Muscle layer of colon (tissue), 2 donors: ENCODE measurements around the gene TRIM29.

Experiments
- H3K27ac ChIP-seq: one replicate; pipeline ENCODE4 v1.7.0; 2013; ENCODE audit warnings: low read depth, mild to moderate bottlenecking, low read length, moderate library complexity
- H3K27me3 ChIP-seq, 2 donors: one replicate each; pipeline ENCODE4 v1.7.0; 2013; ENCODE audit warnings: low read length in 2 of 2, mild to moderate bottlenecking in 2 of 2; ENCODE audit not compliant: insufficient read depth in 2 of 2, control insufficient read depth in 1 of 2
- H3K36me3 ChIP-seq: one replicate; pipeline ENCODE4 v1.7.0; 2013; ENCODE audit warnings: mild to moderate bottlenecking, low read length; ENCODE audit not compliant: insufficient read depth
- H3K4me1 ChIP-seq: one replicate; pipeline ENCODE4 v1.7.0; 2013; ENCODE audit warnings: mild to moderate bottlenecking, low read length; ENCODE audit not compliant: insufficient read depth
- H3K4me3 ChIP-seq, 2 donors: one replicate each; pipeline ENCODE4 v1.7.0; 2013; ENCODE audit warnings: low read length in 2 of 2, low read depth in 1 of 2, mild to moderate bottlenecking in 1 of 2, moderate library complexity in 1 of 2
- H3K9ac ChIP-seq: one replicate; pipeline ENCODE4 v1.7.0; 2013; ENCODE audit warnings: low read length
- H3K9me3 ChIP-seq: one replicate; pipeline ENCODE4 v1.7.0; 2013; ENCODE audit warnings: mild to moderate bottlenecking, low read length
- donor health status: abdominal sarcoma.
- donor health status: Adenocarcinoma of cecum.

Gene TRIM29

GRCh38 chr11:120125509-120125908, 12.4 kb downstream of the TRIM29 start:
- H3K4me3 ChIP-seq: no peak overlapping the region
- H3K9me3 ChIP-seq: no peaks in the 10 kb centered on the region
- H3K27ac ChIP-seq: no peak overlapping the region
- H3K9ac ChIP-seq: no peak overlapping the region
- H3K36me3 ChIP-seq: no peaks in the 10 kb centered on the region
- H3K27me3 ChIP-seq: no peaks in the 10 kb centered on the region
- H3K4me1 ChIP-seq: peaks cover 27% of the 10 kb centered on the region

GRCh38 chr11:120125024-120125423, 12.9 kb downstream of the TRIM29 start:
- no peaks in the 10 kb centered on the region for H3K9me3 ChIP-seq
- no peak overlapping the region for H3K27ac ChIP-seq
- peaks cover 24% of the 10 kb centered on the region for H3K4me1 ChIP-seq
- no peak overlapping the region for H3K9ac ChIP-seq
- no peaks in the 10 kb centered on the region for H3K36me3 ChIP-seq
- no peaks in the 10 kb centered on the region for H3K27me3 ChIP-seq
- H3K4me3 ChIP-seq: no peak overlapping the region

DNA sequence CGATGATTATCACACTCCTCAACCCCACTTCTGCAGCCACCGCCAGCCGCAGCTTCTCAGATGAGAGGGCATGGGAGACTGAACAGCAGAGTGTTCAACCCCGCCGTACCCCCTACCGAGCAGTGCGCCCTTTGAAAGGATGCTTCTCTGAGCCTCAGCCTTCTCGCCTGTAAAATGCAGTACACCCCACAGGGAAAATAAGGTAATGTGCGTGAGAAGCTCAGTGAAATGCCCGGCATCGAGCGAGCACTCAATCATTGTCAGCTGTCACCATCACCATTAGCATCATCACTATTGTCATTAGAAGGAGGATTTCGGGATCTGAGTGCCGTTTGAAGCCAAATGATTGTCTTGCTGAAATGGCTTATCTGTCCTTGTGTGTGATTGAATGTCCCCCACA, 13.6 kb downstream of the TRIM29 start:
- Histone ChIP-seq H3K4me3 (no peak overlapping the region), H3K27me3 (no peaks in the 10 kb centered on the region), H3K36me3 (no peaks in the 10 kb centered on the region), H3K9ac (no peak overlapping the region), H3K4me1 (peaks cover 17% of the 10 kb centered on the region), H3K9me3 (no peaks in the 10 kb centered on the region), H3K27ac (no peak overlapping the region)

- H3K27ac ChIP-seq: no peak overlapping the region
- no peaks in the 10 kb centered on the region for H3K27me3 ChIP-seq
- no peak overlapping the region for H3K4me3 ChIP-seq
- H3K9me3 ChIP-seq: no peaks in the 10 kb centered on the region
- peaks cover 13% of the 10 kb centered on the region for H3K4me1 ChIP-seq
- no peak overlapping the region for H3K9ac ChIP-seq
- H3K36me3 ChIP-seq: no peaks in the 10 kb centered on the region
These were observed 14.0 kb downstream of the TRIM29 start for GRCh38 chr11:120123946-120124345.

GRCh38 chr11:120122924-120123683, 14.8 kb downstream of the TRIM29 start:
- no peak overlapping the region for H3K27ac ChIP-seq
- H3K4me3 ChIP-seq: no peak overlapping the region
- H3K27me3 ChIP-seq: no peaks in the 10 kb centered on the region
- H3K9ac ChIP-seq: no peak overlapping the region
- H3K36me3 ChIP-seq: no peaks in the 10 kb centered on the region
- peaks cover 6% of the 10 kb centered on the region for H3K4me1 ChIP-seq
- H3K9me3 ChIP-seq: no peaks in the 10 kb centered on the region

DNA sequence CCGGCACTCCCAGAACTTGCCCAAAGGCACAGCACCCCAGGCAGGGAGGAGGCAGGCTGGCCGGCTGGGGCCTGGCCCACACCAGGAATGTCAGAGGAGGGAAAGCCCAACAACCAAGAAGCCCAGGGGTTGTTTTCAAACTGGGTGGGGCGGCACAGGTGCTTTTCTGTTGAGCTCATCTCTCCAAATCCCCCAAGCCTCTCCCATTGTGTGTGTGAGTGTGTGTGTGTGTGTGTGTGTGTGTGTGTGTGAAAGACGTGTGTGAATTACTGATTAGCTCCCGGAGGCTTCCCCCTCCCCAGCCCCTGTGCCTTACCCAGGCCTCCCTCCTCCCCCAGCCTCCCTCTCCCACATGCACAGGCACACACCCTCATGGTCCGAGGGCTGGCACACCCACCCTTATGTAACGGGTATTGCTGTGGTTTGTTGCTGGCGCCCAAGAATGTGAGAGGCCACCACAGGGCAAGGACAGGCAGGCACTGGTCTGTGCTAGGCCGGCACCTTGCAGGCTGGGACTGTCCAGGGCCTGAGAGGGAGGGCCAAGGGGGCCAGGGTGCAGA, 15.9 kb downstream of the TRIM29 start:
- no peak overlapping the region for H3K4me3 ChIP-seq
- no peaks in the 10 kb centered on the region for H3K27me3 ChIP-seq
- no peaks in the 10 kb centered on the region for H3K9me3 ChIP-seq
- no peak overlapping the region for H3K9ac ChIP-seq
- no peaks in the 10 kb centered on the region for H3K36me3 ChIP-seq
- H3K4me1 ChIP-seq: no peaks in the 10 kb centered on the region
- no peak overlapping the region for H3K27ac ChIP-seq

- Histone ChIP-seq H3K9me3 (no peaks in the 10 kb centered on the region), H3K9ac (no peak overlapping the region), H3K27ac (no peak overlapping the region), H3K36me3 (no peaks in the 10 kb centered on the region), H3K27me3 (no peaks in the 10 kb centered on the region), H3K4me3 (no peak overlapping the region), H3K4me1 (no peaks in the 10 kb centered on the region)
These were observed 16.6 kb downstream of the TRIM29 start for GRCh38 chr11:120121336-120121735.

- H3K4me1 ChIP-seq: no peaks in the 10 kb centered on the region
These were observed 17.0 kb downstream of the TRIM29 start for GRCh38 chr11:120120805-120121335.

GRCh38 chr11:120119121-120119520, 18.8 kb downstream of the TRIM29 start:
- no peak overlapping the region for H3K9ac ChIP-seq
- no peaks in the 10 kb centered on the region for H3K9me3 ChIP-seq
- H3K27ac ChIP-seq: no peak overlapping the region
- no peaks in the 10 kb centered on the region for H3K27me3 ChIP-seq
- H3K36me3 ChIP-seq: no peaks in the 10 kb centered on the region
- no peaks in the 10 kb centered on the region for H3K4me1 ChIP-seq
- no peak overlapping the region for H3K4me3 ChIP-seq

More at GRCh38 chr11:120120805-120121335, 17.0 kb downstream of the TRIM29 start:
- H3K9me3 ChIP-seq: no peaks in the 10 kb centered on the region
- no peak overlapping the region for H3K27ac ChIP-seq
- no peak overlapping the region for H3K4me3 ChIP-seq
- no peak overlapping the region for H3K9ac ChIP-seq
- H3K27me3 ChIP-seq: no peaks in the 10 kb centered on the region
- H3K36me3 ChIP-seq: no peaks in the 10 kb centered on the region

DNA sequence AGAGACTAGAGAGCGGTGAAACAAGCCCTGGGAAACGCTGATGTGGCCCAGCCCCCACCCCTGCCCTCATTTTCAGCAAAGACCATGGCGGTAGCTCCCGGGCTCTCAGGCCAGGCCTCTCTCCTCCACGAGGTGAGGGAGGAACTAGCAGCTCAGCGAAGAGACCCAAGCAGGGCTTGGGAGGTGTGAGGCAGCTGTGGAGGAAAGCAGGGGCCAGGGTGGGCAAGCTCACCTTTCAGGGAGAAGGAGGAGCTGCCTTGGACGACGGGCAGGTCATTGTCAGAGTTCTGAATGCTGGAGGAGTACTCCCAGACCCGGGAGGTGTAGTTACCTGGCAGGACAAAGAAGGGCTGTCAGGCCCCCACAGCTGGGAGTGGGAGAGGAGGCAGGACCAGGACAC, 19.9 kb downstream of the TRIM29 start:
- Histone ChIP-seq H3K27me3 (no peaks in the 10 kb centered on the region), H3K4me1 (no peaks in the 10 kb centered on the region), H3K9ac (no peak overlapping the region), H3K4me3 (no peak overlapping the region), H3K36me3 (no peaks in the 10 kb centered on the region), H3K9me3 (no peaks in the 10 kb centered on the region), H3K27ac (no peak overlapping the region)

DNA sequence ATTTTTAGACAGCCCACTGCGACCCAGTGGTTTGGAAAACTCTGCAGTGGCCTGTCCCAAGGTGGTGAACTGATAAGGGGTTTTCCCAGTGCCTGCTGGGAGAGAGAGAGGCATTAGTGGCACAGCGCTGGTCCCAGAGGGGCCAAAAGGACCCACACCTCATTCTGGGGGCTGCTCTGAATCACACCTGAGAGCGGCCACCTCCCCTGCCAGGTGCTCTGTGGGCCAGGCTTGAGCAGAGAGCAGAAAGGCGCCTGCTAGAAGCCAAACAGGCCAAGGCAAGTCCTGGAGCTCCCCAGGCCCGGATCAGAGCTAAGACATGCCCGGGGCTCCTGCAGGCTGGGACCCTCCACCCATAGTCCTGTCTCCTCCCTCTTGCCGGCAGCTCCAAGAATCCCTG, 20.9 kb downstream of the TRIM29 start:
- Histone ChIP-seq H3K9me3 (no peaks in the 10 kb centered on the region), H3K27ac (no peak overlapping the region), H3K27me3 (no peaks in the 10 kb centered on the region), H3K4me1 (no peaks in the 10 kb centered on the region), H3K9ac (no peak overlapping the region), H3K36me3 (no peaks in the 10 kb centered on the region), H3K4me3 (no peak overlapping the region)
